Neuron (in vitro differentiated cells): ENCODE results near the gene ARL1.
A peak's percentile ranks its signal among the peaks of the same experiment; 100 is the strongest.
"Not testable (repeated sequence)": the region's sequence is repeated elsewhere in the genome, so short reads cannot be mapped to it uniquely, and the experiment has no call there.

Experiments used
- H2AFZ ChIP-seq: one replicate; pipeline ENCODE4 v1.6.1; 2013; ENCODE audit warnings: low read depth, mild to moderate bottlenecking, inconsistent platforms, low read length, moderate library complexity
- H3K27me3 ChIP-seq: one replicate; pipeline ENCODE4 v1.6.1; 2013; ENCODE audit warnings: low read length; ENCODE audit not compliant: insufficient read depth
- H3K36me3 ChIP-seq: one replicate; pipeline ENCODE4 v1.6.1; 2013; ENCODE audit warnings: low read length; ENCODE audit not compliant: insufficient read depth
- H3K4me1 ChIP-seq: one replicate; pipeline ENCODE4 v1.6.1; 2013; ENCODE audit warnings: low read length; ENCODE audit not compliant: insufficient read depth
- H3K4me3 ChIP-seq: 2 replicates; pipeline ENCODE4 v1.5.1; 2013; ENCODE audit warnings: mild to moderate bottlenecking, low read length, moderate library complexity
- H3K9me3 ChIP-seq: one replicate; pipeline ENCODE4 v1.6.1; 2013; ENCODE audit warnings: low read length

ARL1 gene

DNA sequence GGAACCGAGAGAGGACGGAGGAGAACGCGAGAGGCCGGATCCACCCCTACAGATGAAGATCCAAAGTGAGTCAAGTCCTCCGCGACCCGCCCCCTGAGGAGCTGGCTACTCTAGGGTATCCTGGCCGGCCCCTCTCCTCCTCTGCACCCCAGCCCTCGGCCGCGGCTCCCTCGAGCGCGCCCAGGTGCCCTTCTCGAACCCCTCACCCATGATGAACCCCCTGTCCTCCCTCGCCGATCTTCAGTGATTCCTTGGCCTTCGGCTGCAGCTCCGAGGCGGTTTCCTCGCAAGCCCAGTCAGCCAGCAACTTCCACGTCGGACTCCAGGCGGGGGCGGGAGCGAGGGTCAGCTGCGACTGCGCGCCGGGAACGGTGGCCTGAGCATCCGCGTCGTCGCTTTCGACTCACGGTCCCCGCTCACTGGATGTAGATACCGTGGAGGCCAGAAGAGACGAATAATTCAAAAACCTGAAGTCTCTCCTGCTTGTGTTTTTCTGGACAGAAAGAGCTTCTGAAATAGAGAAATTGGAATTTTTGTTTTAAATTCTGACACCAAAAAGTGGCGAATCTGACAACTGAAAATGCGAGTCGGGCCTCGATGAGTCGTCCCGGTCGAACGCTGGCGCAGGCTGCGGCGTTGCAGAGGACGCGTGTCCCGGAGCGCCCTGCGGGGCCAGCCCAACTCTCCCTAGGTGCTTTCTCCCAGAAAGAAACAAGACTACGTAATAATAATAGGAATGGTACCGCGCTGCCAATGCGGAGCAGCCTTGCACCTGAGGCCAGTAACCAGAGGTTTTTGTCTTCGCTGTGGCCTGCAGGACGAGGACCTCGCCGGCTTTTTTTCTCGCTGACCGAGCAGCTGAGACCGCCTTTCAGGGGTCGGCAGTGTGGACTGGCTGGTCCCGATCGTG is at the start of gene ARL1:
ARL1 (minus strand) TSS at position 337 of the 910 bp plus-strand sequence; CDS start at position 210, 127 bp downstream.
- Histone ChIP-seq H2AFZ (peak within 1 kb of the TSS; percentile 51), H3K9me3 (no peaks in the 10 kb centered on the region), H3K27me3 (no peaks in the 10 kb centered on the region), H3K36me3 (no peaks in the 10 kb centered on the region), H3K4me1 (peaks cover 7% of the 10 kb centered on the region), H3K4me3 (peak within 1 kb of the TSS; percentile 84)

DNA sequence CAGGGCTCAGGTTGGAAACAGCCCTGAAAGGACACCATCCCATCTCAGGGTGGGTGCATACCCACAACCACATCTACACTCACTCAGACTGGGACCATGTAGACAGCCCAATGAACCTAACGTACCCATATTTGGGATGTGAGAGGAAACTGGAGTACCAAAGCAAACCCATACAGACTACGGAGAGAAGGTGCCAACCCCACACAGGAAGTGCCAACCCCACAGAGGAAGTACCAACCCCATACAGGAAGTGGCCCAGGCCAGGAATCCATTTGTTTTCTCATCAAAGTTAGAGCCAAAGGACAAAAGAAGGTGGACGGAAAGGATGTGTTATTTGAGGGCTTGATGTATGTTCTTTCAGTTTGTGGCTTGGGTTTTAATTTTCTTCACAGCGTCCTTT is 48.1 kb upstream of the ARL1 start:
- H2AFZ ChIP-seq = no peak overlapping the region
- no peaks in the 10 kb centered on the region for H3K4me1 ChIP-seq
- H3K9me3 ChIP-seq = no peaks in the 10 kb centered on the region
- no peaks in the 10 kb centered on the region for H3K27me3 ChIP-seq
- H3K36me3 ChIP-seq = no peaks in the 10 kb centered on the region
- no peak overlapping the region for H3K4me3 ChIP-seq

DNA sequence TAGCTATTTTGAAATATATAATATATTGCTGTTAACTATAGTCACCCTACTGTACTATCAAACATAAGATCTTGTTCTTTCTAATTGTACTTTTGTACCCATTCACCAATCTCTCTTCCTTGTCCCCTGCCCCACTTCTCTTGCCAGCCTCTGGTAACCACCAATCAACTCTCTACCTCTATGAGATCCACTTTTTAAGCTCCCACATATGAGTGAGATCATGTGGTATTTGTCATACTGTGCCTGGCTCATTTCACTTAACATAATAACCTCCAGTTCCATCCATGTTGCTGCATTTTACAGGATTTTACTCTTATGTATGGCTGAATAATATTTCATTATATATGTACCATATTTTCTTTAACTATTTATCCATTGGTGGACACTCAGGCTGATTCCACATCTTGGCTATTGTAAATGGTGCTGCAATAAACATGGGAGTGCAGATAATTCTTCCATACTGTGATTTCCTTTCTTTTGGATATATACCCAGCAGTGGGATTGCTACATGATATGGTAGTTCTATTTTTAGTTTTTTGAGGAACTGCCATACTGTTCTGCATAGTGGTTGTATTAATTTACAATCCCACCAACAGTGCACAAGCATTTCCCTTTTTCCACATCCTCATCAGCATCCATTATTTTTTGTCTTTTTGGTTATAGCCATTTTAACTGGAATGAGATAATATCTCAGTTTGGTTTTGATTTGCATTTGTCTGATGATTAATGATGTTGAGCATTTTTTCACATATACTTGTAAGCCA is 34.1 kb upstream of the ARL1 start:
- Histone ChIP-seq H2AFZ (no peak overlapping the region), H3K36me3 (no peaks in the 10 kb centered on the region), H3K4me1 (no peaks in the 10 kb centered on the region), H3K9me3 (no peaks in the 10 kb centered on the region), H3K27me3 (no peaks in the 10 kb centered on the region), H3K4me3 (no peak overlapping the region)

DNA sequence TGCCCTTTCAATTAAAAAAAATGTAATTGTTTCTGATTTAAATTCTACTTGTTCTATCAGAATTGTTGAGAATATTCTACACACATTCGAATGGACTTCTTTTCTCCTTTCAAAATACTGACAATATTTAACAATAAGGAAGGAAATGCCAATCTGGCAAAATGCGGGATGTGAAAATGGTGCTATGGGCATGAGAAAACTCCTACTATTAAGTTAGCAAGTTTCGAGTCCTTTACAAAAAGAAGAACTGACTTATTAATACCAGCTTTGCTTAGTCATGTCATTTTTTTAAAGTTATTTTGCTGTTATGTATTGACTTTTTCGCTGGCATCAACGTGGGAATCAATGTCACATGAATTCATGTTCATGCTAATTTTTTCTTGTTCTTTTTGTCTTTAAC is 31.7 kb upstream of the ARL1 start:
- no peaks in the 10 kb centered on the region for H3K36me3 ChIP-seq
- H3K27me3 ChIP-seq = no peaks in the 10 kb centered on the region
- H3K4me1 ChIP-seq = no peaks in the 10 kb centered on the region
- no peak overlapping the region for H2AFZ ChIP-seq
- no peak overlapping the region for H3K4me3 ChIP-seq
- H3K9me3 ChIP-seq = no peaks in the 10 kb centered on the region

DNA sequence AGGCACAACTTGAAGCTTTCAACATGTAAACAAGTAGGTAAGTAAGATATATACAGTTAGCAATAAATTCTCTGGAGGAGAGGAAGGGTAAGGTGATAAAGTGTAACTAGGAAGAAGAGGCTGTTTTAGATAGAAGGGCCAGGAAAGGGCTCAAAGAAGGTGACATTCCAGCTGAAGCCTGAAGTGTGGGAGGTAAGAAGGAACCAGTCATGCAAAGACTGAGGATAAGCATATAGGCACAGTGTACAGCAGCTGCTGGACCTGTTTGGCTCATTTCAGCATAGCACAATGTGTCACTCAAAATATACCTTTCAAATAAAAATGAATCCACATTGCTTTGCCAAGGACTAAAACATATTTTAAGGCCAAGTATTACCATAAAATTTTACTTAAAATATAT is 28.6 kb upstream of the ARL1 start:
- no peaks in the 10 kb centered on the region for H3K27me3 ChIP-seq

DNA sequence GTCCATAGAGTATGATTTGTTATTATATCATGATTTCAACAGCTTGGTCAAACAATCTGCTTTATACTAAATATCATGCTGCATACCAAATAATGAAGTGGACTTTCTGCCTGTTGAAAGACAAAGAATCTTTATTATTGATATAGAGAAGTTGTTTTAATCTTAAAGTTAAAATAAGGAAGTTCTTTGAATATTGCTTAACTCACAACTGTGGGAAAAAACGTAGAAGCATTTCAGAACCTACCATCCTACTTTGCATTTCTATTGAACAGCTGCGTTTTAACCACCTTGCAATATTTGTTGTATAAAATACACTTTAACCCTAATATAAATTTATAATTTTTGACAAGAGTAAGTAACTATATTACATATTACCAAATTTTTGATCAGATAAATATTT is 22.9 kb upstream of the ARL1 start:
- Histone ChIP-seq H3K36me3 (no peaks in the 10 kb centered on the region), H3K9me3 (no peaks in the 10 kb centered on the region), H3K4me3 (no peak overlapping the region), H3K4me1 (no peaks in the 10 kb centered on the region), H2AFZ (no peak overlapping the region), H3K27me3 (no peaks in the 10 kb centered on the region)

More for the DNA sequence above, 28.6 kb upstream of the ARL1 start:
- no peak overlapping the region for H3K4me3 ChIP-seq
- H3K4me1 ChIP-seq = no peaks in the 10 kb centered on the region
- H3K36me3 ChIP-seq = no peaks in the 10 kb centered on the region
- no peaks in the 10 kb centered on the region for H3K9me3 ChIP-seq
- no peak overlapping the region for H2AFZ ChIP-seq

DNA sequence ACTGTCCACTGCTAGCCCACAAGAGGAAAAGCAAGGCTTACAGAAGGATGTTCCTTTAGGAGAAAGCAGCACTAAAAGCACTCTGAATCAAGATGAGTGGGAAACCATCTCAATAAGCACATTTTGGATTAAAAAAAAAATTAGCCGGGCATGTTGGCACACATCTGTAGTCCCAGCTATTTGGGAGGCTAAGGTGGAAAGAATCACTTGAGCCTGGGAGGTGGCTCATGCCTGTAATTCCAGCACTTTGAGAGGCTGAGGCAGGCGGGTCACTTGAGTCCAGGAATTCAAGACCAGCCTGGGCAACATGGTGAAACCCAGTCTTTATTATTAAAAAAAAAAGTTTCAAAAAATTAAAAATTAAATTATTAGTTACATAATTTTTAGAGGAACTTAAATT is 17.0 kb upstream of the ARL1 start:
- H3K4me3 ChIP-seq = no peak overlapping the region
- H3K4me1 ChIP-seq = no peaks in the 10 kb centered on the region
- no peaks in the 10 kb centered on the region for H3K27me3 ChIP-seq
- H3K36me3 ChIP-seq = no peaks in the 10 kb centered on the region
- no peaks in the 10 kb centered on the region for H3K9me3 ChIP-seq
- no peak overlapping the region for H2AFZ ChIP-seq

DNA sequence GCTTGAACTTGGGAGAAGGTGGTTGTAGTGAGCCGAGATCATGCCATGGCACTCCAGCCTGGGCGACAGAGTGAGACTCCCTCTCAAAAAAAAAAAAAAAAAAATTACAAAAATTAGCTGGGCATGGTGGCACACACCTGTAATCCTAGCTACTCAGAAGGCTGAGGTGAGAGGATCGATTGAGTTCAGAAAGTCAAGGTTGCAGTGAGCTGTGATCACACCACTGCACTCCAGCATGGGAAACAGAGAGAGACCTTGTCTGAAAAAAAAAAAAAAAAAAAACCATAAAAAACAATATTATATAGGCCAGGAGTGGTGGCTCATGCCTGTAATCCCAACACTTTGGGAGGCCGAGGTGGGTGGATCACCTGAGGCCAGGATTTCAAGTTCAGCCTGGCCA is 14.5 kb upstream of the ARL1 start:
- not testable (repeated sequence) for H3K36me3 ChIP-seq, H3K9me3 ChIP-seq, H3K4me1 ChIP-seq, H3K4me3 ChIP-seq, H3K27me3 ChIP-seq, H2AFZ ChIP-seq

DNA sequence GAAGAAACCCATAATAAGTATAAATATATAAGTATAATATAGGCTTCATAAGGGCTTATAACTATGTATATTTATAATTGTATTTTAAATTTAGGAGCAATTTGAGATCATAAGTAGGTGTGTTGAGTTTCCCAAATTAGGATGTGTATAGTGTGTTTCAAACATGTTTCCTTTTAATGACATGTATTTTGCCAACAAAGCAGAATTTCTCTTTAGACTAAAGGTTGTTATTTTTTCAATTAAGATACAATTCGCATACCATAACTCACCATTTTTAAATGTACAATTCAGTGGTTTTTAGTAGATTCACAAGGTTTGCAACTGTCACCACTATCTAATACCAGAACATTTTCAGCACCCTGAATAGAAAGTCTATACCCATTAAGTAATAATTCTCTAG is 7.7 kb upstream of the ARL1 start:
- Histone ChIP-seq H3K4me3 (no peak overlapping the region), H2AFZ (no peak overlapping the region), H3K9me3 (no peaks in the 10 kb centered on the region), H3K36me3 (no peaks in the 10 kb centered on the region), H3K4me1 (no peaks in the 10 kb centered on the region), H3K27me3 (no peaks in the 10 kb centered on the region)

DNA sequence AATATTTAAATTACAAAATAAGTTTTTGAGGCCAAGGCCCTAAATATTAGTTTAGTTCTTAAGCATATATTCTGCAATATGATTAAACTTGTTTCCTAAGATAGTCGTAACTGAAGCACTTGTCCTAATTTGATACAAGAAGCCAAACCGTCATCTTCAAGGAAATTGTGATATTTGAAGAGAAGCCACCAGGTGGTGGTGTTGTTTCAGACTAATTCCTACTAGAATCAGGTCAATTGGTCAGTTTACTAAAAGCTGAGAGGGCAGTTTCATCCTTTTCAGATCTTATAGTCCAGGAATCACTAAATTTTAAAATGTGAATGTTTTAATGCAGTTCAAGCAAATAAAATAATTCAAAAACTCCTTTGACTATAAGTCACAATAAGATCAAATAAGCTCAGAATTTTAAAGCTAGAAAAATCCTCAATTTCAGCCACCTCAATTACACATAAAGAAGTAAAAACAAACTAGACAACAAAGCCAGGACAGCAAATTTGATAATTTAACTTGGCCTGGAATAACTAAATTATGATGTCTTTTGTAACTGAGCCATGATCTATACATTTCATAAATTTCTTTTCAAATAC is 7.1 kb upstream of the ARL1 start:
- H3K9me3 ChIP-seq = no peaks in the 10 kb centered on the region

DNA sequence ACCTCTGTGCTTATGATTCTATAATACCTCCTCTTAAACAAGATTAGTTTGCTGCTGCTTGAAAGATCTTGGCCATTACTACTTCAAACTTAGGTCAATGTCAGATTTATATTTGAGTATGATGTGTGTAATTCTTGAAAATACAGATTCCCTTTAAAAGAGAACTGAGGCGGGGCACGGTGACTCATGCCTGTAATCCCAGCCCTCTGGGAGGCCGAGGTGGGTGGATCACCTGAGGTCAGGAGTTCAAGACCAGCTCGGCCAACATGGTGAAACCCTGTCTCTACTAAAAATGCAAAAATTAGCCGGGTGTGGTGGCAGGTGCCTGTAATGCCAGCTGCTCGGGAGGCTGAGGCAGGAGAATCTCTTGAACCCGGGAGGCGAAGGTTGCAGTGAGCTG is 2.6 kb upstream of the ARL1 start:
- not testable (repeated sequence) for H3K4me3 ChIP-seq, H2AFZ ChIP-seq, H3K9me3 ChIP-seq

More for the DNA sequence above, 7.1 kb upstream of the ARL1 start:
- no peaks in the 10 kb centered on the region for H3K36me3 ChIP-seq
- H3K27me3 ChIP-seq = no peaks in the 10 kb centered on the region
- H2AFZ ChIP-seq = no peak overlapping the region
- no peak overlapping the region for H3K4me3 ChIP-seq
- H3K4me1 ChIP-seq = no peaks in the 10 kb centered on the region

DNA sequence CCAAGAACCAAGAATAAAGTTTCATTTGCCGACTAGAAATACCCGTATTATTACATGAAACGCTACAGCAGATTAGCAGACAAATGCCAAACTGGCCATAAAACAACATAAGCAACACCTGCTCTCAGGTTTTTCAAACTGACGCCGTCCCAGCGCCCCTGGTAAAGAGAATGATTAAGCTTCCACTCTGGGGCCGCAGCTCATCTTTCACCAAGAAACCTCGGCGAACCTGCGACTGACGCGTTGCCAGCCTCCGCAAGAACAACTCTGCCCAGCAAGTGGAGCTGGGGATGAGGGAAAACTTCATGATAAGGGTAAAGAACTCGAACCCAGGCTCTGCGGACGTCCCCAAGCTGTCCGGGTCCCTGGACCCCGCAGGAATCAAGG is 530 bp downstream of the ARL1 start:
- Histone ChIP-seq H3K4me3 (peak overlapping the region; percentile 84), H3K4me1 (peaks cover 7% of the 10 kb centered on the region), H3K9me3 (no peaks in the 10 kb centered on the region), H3K27me3 (no peaks in the 10 kb centered on the region), H3K36me3 (no peaks in the 10 kb centered on the region), H2AFZ (peak overlapping the region; percentile 51)

More for the DNA sequence above, 2.6 kb upstream of the ARL1 start:
- not testable (repeated sequence) for H3K36me3 ChIP-seq, H3K27me3 ChIP-seq, H3K4me1 ChIP-seq

DNA sequence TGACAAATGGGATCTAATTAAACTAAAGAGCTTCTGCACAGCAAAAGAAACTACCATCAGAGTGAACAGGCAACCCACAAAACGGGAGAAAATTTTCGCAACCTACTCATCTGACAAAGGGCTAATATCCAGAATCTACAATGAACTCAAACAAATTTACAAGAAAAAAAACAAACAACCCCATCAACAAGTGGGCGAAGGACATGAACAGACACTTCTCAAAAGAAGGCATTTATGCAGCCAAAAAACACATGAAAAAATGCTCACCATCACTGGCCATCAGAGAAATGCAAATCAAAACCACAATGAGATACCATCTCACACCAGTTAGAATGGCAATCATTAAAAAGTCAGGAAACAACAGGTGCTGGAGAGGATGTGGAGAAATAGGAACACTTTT is 16.4 kb downstream of the ARL1 start:
- peaks cover 43% of the 10 kb centered on the region for H3K36me3 ChIP-seq
- not testable (repeated sequence) for H3K27me3 ChIP-seq, H2AFZ ChIP-seq, H3K4me1 ChIP-seq, H3K4me3 ChIP-seq, H3K9me3 ChIP-seq
